Left forelimb (tissue), 1 donor: ENCODE measurements around the gene KCNJ1.

Experiments used
- DNase-seq: peaks from one replicate; pipeline ENCODE4 v3.0.0-alpha.2; 2018; ENCODE audit warnings: low spot score

Gene KCNJ1

DNA sequence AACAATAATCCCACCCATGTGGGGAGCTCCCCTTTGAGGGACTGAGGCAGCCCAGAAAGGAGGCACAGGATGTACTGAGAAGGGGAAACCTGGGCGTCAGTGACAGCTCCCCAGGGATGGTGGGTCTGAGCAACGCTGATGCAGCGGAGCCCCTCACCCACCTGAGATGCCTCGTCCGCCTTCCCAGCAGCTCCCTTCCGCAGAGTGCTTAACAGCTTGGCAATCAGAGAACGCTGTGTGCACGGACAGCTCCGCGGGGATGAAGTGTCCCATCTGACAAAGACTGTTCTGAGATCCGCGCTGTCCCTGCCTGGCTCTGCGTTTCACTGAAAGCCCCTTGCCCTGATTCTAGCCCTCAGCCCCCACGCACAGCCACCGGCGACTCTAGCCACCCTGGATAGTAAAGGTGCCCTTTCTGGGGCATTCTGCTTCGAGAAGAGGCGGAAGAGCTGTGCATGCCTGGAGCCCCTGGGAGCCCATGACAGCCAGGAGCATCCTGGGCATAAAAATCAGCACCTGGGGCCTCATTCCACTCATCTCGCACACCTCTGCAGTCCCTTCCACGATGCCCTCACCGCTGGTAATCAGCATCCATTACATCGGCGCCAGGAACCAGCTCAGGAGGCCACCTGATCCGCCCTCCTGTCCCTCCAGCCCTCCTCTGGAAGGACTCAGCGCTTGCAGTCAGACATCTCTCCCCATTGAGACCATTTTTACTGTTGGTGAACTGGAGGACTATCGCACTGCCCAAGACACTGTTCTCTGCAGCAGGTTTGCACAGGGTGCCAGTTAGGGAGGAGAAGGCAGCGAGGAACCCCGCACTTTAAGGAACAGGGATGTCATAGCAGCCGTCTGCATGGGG, 34.8 kb upstream of the KCNJ1 start:
- DNase-seq: no peak

- no peak for DNase-seq
Observed at GRCh38 chr11:128900468-128900867, 33.4 kb upstream of the KCNJ1 start.

DNA sequence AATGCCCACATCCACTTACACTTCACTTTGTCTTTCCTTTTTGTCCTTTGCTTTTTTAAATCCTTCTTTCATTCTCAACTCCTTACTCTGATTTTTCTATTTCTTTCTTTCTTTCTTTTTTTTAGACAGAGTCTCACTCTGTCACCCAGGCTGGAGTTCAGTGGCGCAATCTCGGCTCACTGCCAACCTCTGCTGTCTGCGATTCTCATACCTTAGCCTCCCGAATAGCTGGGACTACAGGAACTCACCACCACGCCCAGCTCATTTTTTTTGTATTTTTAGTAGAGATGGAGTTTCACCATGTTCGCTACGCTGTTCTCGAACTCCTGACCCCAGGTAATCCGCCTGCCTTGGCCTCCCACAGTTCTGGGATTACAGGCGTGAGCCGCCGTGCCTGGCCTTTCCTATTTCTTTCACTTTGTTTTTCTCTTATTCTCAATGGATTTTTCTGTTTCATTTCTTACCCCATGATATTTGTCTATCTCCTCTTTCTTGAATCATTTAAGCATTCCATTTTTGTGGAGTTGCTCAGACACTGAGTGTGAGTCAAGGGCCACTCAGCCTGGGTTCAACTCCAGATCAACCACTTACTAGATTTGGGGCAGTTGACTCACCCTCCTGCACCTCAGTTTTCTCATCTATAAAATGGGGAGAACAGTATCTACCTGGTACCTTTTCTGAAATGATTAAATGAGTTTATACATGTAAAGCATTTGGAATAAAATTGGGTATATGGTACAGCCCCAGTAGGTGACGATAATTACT, 31.7 kb upstream of the KCNJ1 start:
- no peak for DNase-seq

DNA sequence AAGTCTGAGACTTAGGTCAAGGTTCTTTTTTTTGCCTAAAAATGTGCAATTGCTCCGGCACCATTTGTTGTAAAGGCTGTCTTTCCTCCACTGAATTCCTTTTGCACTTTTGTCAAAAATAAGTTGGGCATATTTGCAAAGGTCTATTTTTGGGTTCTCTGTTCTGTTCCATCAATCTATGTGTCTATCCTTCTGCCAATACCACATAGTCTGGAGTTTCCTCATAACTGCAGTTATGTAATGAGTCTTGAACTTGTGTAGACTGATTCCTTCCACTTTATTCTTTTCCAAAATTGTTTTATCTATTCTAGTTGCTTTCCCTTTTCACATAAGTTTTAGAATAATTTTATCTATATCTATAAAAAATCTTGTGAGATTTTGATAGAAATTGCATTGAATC, 30.7 kb upstream of the KCNJ1 start:
- no peak for DNase-seq

DNA sequence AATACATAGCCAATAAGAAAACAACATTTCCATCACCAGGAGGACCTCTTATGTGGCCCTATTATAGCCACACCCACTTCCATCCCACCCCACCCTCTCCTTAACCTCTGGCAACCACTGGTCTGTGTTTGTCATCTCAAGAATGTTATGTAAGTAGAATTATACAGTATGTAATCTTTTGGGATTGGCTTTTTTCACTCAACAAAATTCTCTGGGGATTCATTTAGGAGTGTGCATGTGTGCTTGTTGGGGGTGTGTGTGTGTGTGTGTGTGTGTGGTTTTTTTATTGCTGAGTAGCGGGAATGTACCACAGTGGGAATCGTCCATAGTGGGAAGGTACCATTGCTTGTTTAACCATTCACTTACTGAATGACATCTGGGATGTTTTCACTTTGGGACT, 29.3 kb upstream of the KCNJ1 start:
- no peak for DNase-seq

GRCh38 chr11:128895526-128895925, 28.4 kb upstream of the KCNJ1 start:
- DNase-seq: no peak

GRCh38 chr11:128894685-128895084, 27.6 kb upstream of the KCNJ1 start:
- DNase-seq: no peak

DNA sequence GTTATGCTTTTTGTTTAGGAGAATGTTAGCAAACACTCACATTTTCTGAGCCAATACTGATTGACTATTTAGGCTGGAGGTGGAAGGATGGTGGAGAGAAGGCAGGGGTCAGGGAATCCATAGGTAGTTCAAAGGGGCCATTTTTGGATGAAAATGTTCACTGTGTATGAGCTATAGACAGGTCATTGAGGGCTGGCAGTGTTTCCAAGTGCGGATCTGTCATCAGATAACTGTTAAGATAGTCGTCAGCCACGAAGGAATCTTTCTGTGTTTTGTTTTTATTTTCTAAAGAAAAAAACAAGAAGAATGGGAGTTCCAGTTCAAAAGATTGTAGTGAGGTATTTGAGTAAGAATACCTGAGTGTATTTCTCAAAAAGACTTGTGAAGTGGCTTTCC, 27.2 kb upstream of the KCNJ1 start:
- DNase-seq: no peak

- DNase-seq: no peak
Observed at GRCh38 chr11:128893578-128894285, 26.6 kb upstream of the KCNJ1 start.

DNA sequence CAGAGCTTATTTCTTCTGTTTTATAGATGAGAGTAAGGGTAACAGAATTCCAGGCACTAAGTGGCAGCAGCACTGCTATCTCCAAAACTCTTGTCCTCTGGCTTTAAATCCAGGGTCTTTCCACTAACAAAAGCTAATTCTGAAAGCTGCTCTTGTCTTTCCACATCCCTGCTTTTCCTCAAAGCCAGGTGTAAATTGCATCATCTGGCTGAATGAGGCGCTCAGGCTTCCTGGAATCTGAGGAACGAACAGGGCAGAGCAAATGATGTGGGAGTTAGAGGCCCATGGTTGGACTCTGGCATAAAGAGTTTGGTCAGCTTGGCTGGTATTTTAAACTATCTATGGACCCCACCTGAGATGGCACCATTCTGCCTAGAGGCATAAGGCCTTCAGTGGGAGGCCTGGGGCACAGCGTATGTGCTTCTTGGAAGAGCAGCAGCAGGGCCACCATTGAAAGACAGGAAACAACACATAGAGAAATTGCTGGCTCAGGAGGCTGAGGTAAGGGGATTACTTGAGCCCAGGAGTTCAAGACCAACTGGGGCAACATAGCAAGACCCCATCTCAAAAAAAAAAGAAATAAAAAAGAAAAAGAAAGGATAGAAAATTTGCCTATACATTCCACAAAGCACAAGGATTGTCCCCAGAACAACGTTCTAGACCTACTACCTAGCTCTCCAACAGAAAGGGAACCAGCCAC, 25.9 kb upstream of the KCNJ1 start:
- DNase-seq: no peak

- no peak for DNase-seq
Observed at GRCh38 chr11:128891913-128892398, 24.9 kb upstream of the KCNJ1 start.

- no peak for DNase-seq
Observed at GRCh38 chr11:128890543-128891368, 23.7 kb upstream of the KCNJ1 start, which contains the start of gene KCNJ5. KCNJ5 (plus strand) TSS chr11:128891356; CDS start chr11:128911274, 19,918 bp downstream.

- DNase-seq: no peak
Observed at GRCh38 chr11:128890216-128890542, 23.1 kb upstream of the KCNJ1 start.

GRCh38 chr11:128889657-128890213, 22.6 kb upstream of the KCNJ1 start:
- no peak for DNase-seq

- DNase-seq: no peak
Observed at GRCh38 chr11:128888034-128888985, 21.2 kb upstream of the KCNJ1 start.

DNA sequence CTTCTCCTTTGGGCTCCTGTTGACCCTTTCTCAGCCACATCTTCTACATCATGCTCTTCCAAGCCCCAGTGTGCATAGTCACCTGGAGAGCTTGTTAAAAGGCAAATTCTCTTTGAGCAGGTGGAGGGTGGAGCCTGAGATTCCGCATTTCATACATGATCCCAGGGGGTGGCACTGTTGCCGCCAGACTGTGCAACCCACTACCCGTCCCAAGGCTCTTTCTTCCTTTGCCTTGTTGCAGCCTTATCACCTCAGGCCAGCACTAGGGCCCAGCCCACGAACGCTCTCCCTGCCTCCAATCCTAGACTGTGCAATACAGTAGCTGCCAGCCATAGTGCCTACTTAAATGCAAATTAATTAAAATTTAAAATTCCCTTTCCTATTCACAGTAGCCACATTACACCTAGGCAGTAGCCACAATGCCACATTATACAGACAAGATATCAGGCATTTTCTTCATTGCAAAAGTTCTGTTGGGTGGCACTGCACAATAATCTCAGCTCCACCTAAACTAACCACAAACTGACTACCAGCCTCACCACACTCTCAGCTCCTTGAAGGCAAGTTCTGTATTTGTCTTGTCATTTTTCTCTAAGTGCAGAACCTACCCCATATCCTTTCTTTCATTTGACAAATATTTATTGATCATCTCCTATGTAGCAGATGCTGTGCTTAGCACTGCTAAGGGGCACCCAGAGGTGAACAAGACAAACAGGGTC, 19.5 kb upstream of the KCNJ1 start:
- no peak for DNase-seq

- DNase-seq: peak; percentile 77
Observed at GRCh38 chr11:128884703-128885338, 17.7 kb upstream of the KCNJ1 start.

- no peak for DNase-seq
Observed at GRCh38 chr11:128884054-128884453, 17.0 kb upstream of the KCNJ1 start.
